Ecto neural progenitor cell (in vitro differentiated cells): ENCODE results near the gene TMEM151B.

Experiments
- DNase-seq: peaks from one replicate; pipeline ENCODE4 v3.0.0-alpha.2; 2018; ENCODE audit warnings: low spot score

TMEM151B gene

GRCh38 chr6:44232676-44233566, 37.3 kb upstream of the TMEM151B start:
- no peak for DNase-seq

DNA sequence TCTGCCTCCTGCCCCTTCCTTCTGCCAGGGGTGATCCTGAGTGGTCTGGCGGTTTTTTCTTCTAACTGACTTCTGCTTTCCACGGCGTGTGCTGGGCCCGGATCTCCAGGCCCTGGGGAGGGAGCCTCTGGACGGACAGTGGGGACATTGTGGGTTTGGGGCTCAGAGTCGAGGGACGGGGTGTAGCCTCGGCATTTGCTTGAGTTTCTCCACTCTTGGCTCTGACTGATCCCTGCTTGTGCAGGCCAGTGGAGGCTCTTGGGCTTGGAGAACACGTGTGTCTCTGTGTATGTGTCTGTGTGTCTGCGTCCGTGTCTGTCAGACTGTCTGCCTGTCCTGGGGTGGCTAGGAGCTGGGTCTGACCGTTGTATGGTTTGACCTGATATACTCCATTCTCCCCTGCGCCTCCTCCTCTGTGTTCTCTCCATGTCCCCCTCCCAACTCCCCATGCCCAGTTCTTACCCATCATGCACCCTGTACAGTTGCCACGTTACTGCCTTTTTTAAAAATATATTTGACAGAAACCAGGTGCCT, 36.6 kb upstream of the TMEM151B start:
- no peak for DNase-seq

DNA sequence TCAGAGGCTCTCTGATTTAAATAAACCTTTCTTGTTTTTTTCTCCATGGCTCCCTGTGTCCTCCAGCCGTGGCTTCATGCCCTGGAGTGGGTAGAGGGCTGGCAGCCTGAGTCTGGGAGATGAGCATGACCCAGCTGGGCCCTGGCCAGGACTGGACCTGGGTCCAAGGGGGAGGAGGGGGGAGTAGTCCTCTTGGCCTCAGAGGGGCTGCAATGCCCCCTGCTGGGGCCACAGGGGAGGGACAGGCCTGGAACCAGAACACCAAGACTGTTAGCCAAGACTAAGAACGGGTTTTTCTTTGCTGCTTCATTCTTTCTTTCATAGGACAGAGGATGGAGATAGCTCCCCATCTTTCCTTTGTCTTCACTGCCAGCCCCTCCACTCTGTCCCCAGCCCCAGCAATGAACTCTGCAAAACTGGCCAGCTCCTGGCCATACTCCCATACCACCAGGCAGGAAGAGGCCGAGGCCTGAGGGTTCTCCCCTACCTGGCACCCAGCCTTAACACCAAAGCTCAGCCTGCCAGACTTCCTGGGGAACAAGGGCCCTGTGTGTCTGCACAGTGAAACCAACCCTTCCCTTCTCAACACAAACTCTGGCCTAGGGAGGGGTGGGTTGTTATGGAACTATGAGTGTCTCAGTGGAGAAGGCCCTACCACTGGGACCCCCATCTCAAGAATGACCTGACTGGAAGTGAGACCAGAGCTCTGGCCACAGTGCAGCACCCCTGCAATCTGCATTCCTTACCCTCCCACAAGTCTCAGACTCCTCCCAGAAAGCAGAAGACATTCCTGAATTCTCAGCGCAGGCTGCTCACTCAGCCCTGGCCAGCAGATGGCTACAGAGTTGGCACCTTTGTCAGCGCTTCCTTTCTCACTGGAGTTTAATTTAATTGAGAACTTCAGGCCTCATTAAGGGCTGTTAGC, 35.9 kb upstream of the TMEM151B start:
- no peak for DNase-seq

DNA sequence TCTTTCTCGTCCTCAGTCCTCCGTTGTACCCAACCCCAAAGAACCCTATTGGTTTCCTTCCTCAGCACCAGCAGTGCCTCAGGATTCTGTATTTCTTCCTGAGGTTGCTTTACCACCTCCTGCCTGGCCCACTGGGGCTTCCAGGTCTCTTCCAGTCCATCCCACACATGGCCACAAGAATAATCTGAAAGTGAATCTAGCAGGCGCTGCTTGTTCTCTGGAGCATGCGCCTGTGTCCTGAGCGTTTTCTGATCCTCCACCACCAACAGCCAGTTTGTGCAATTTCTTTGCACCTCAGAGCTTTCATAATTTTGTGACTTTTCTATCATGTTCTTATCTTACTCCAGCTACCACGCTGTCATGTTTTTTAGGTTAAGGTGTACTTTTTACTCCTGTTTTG, 35.0 kb upstream of the TMEM151B start:
- no peak for DNase-seq

DNA sequence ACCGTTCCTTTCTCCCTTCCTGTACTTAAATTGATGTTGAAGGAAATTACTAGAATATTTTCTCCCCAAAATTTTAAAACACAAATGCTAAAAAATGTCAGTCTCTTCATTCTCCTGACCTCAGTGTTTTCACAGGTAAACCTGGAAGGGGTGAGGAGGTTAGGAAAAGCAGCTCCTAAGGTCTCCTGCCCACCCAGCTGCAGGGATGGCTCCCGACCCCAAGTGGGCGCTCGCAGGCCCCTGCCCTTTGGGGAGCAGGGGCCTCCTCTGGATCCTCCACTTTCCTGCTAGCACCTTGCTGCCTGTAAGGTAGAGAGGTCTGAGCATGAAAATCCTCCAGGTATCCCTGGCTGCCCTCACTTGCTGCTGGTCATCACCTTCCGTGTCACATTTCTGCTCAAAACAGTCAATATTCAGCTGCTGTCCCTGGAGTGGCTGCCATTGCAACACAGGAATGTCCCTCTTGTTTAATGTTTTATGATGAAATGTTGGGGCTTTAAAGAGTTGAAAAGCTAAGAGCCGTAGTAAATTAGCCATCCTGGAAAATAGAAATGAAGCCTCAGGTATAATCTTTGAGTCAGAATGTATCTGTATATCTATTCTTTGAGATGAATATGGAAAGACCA, 34.2 kb upstream of the TMEM151B start:
- DNase-seq: no peak

DNA sequence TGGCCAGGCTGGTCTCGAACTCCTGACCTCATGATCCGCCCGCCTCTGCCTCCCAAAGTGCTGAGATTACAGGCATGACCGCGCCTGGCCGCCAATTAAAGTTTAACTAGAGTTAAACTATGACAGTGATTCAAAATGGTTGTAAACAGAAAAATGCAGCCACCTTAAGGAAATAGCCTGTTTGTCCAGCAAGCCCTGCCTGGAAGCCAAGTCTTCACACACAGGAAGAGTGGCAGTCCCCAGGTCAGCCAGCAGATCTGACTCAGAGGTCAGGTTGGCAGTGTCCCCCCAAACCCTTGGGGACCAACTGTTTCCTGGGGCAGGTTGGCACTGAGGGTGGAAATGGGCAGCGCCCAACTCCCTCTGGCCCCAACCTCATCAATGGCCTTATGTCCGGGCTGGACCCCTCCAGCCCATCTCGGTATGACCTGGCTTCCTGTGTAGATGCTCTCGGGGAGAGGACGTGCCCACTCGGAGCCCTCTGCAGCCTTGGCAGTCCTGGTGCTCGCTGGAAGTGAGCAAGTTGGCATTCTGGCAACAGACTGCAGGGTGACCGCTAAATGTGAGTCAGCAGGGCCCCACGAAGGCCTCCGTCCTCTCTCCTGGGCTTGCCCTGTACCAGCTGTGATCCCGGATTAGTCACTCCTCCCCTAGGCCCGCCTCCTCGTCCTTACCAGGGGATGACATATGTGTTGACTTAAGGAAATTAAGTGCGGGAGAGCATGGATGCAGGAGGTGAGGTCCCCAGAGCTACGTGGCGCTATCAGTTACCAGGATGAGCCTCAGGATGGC, 33.0 kb upstream of the TMEM151B start:
- DNase-seq: peak; percentile 70

GRCh38 chr6:44237813-44238433, 32.3 kb upstream of the TMEM151B start:
- peak; percentile 89 for DNase-seq

- DNase-seq: no peak
Observed at GRCh38 chr6:44238687-44239350, 31.4 kb upstream of the TMEM151B start.

- no peak for DNase-seq
Observed at GRCh38 chr6:44243345-44243744, 26.9 kb upstream of the TMEM151B start.

- DNase-seq: no peak
Observed at GRCh38 chr6:44245391-44245911, 24.8 kb upstream of the TMEM151B start.

DNA sequence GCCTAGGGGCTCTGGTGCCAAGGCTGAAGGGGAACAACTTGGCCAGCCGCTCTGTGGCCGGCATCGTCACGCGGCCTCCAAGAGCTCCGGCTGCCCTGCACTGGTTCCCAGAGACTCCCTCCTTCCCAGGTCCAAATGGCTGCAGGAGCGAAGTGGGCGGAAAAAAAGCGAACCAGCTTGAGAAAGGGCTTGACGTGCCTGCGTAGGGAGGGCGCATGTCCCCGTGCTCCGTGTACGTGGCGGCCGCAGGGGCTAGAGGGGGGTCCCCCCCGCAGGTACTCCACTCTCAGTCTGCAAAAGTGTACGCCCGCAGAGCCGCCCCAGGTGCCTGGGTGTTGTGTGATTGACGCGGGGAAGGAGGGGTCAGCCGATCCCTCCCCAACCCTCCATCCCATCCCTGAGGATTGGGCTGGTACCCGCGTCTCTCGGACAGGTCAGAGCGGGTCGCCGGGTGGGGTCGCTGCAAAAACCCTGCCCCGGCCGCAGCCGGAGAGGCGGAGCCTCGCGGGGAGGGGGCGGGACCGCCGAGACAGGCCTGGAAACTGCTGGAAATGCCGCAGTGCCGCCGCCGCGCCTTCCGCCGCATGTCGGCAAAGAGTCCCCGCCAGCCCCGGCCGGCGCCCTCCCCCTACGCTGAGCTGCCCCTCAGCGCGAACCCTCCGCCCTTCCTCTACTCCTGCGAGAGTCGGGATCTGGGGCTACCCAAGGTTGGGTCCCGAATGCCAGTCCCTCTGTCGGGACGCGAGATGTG, 24.2 kb upstream of the TMEM151B start:
- peak; percentile 97 for DNase-seq

DNA sequence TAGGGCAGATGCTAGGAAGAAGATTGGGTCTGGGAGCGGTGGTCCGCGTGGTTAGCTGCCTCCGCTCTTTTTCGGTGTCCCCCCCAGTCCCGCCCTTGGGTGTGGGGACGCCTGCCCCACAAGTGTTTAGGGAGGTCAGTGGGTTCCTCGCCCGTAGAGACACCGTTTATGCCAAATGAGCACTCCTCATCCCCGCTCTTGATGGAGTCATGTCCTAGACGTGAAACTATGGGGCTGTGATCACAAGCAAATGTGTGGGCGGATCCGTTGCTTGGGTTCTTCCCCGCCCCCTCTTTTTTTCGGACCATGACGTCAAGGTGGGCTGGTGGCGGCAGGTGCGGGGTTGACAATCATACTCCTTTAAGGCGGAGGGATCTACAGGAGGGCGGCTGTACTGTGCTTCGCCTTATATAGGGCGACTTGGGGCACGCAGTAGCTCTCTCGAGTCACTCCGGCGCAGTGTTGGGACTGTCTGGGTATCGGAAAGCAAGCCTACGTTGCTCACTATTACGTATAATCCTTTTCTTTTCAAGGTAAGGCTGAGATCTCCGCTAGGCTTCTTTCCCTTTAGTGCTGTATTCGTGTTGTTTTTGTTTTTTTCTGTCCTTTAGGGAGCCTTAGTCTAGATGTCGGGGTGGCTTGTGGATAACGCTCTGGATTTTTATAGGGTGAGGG, 23.4 kb upstream of the TMEM151B start, which contains the start of gene HSP90AB1:
Gene HSP90AB1 (plus strand): TSS at position 439 of the 675 bp plus-strand sequence. CDS start 1,529 bp downstream, outside the sequence.
- DNase-seq: peak; percentile 94

- DNase-seq: no peak
Observed at GRCh38 chr6:44247338-44248302, 22.6 kb upstream of the TMEM151B start.

GRCh38 chr6:44248579-44248978, 21.7 kb upstream of the TMEM151B start:
- DNase-seq: no peak

- DNase-seq: no peak
Observed at GRCh38 chr6:44249082-44249748, 21.0 kb upstream of the TMEM151B start.

- no peak for DNase-seq
Observed at GRCh38 chr6:44250067-44250717, 20.1 kb upstream of the TMEM151B start.
